WTC11 (cell line): ENCODE results near the gene ALPK1. TPM values are rescaled to one million over a fixed set of nuclear protein-coding genes. Genes with fewer than 3 reads are reported as not detected.

ENCODE experiments used
- ATAC-seq: fragments of 200-7000 bp; cut with Tn5 transposase; 2 replicates; pipeline ENCODE4 v1.10.0; 2021; ENCODE audit warnings: mild to moderate bottlenecking, moderate library complexity
- CTCF ChIA-PET: fragments of 300-600 bp; sonication (Branson Sonifier 250); formaldehyde crosslinking; loops from one replicate; lab custom pipeline; 2021; ENCODE audit warnings: antibody characterized with exemption; lab: Charles Lee
- POLR2A ChIA-PET: fragments of 350-600 bp; sonication (Branson Sonifier 250); formaldehyde crosslinking; loops from one replicate; lab custom pipeline; 2021; ENCODE audit warnings: antibody characterized with exemption; lab: Charles Lee
- DNase-seq: peaks from one replicate; pipeline ENCODE4 v3.0.0; 2021; ENCODE audit warnings: low spot score
- H3K27ac Mint-ChIP-seq: 2 replicates; pipeline ENCODE4 v1.8.0; 2021; ENCODE audit warnings: mixed read lengths
- H3K27me3 Mint-ChIP-seq: 2 replicates; pipeline ENCODE4 v1.8.0; 2021; ENCODE audit warnings: low read depth, mild to moderate bottlenecking, moderate library complexity, mixed read lengths
- H3K36me3 Mint-ChIP-seq: 2 replicates; pipeline ENCODE4 v1.8.0; 2021; ENCODE audit warnings: mixed read lengths
- H3K4me1 Mint-ChIP-seq: 2 replicates; pipeline ENCODE4 v1.8.0; 2022; ENCODE audit warnings: mixed read lengths
- H3K4me3 Mint-ChIP-seq: 2 replicates; pipeline ENCODE4 v1.8.0; 2021; ENCODE audit warnings: mild to moderate bottlenecking, moderate library complexity, mixed read lengths
- H3K9me3 Mint-ChIP-seq: 2 replicates; pipeline ENCODE4 v1.8.0; 2021; ENCODE audit warnings: mixed read lengths
- CREM ChIP-seq: sonication (generic); formaldehyde crosslinking; IDR thresholded peaks from 2 replicates; pipeline ENCODE4 v1.8.1; 2022; ENCODE audit warnings: mild to moderate bottlenecking, missing genetic modification reagents, moderate library complexity
- HMGA2 ChIP-seq: fragments of 250-450 bp; sonication (Bioruptor Pico); IDR thresholded peaks from 2 replicates; pipeline ENCODE4 v1.4.0; 2021; ENCODE audit warnings: mild to moderate bottlenecking, moderate library complexity
- NFYB ChIP-seq: sonication (generic); formaldehyde crosslinking; conservative IDR thresholded peaks from 2 replicates; pipeline ENCODE4 v1.8.0; 2022; ENCODE audit warnings: low read depth, missing genetic modification reagents
- SMAD3 ChIP-seq: sonication (generic); formaldehyde crosslinking; IDR thresholded peaks from 2 replicates; pipeline ENCODE4 v1.8.0; 2022; ENCODE audit warnings: missing genetic modification reagents, mild to moderate bottlenecking, borderline replicate concordance
- SMAD4 ChIP-seq: sonication (generic); formaldehyde crosslinking; IDR thresholded peaks from 2 replicates; pipeline ENCODE4 v1.8.0; 2022; ENCODE audit warnings: mild to moderate bottlenecking, missing genetic modification reagents
- ZNF121 ChIP-seq: sonication (generic); formaldehyde crosslinking; IDR thresholded peaks from 2 replicates; pipeline ENCODE4 v1.8.0; 2023; ENCODE audit warnings: missing genetic modification reagents
- ZNF138 ChIP-seq: sonication (generic); formaldehyde crosslinking; conservative IDR thresholded peaks from 2 replicates; pipeline ENCODE4 v1.8.1; 2022; ENCODE audit warnings: mild to moderate bottlenecking, moderate library complexity, missing genetic modification reagents
- ZNF232 ChIP-seq: sonication (generic); formaldehyde crosslinking; IDR thresholded peaks from 2 replicates; pipeline ENCODE4 v1.8.0; 2022; ENCODE audit warnings: mild to moderate bottlenecking, missing genetic modification reagents
- ZNF423 ChIP-seq: fragments of 250-450 bp; sonication (Bioruptor Pico); IDR thresholded peaks from 2 replicates; pipeline ENCODE4 v2.1.2; 2022; ENCODE audit warnings: mild to moderate bottlenecking, moderate library complexity
- total RNA-seq: library from RNA; stranded (reverse); gene quantifications from 3 replicates; pipeline ENCODE4 v1.2.3, GENCODE V29; 2021
- TF ChIP-seq, protein P1 (sequence below): fragments of 250-450 bp; sonication (Bioruptor Pico); IDR thresholded peaks from 2 replicates; pipeline ENCODE4 v1.9.0; 2021; ENCODE audit warnings: mild to moderate bottlenecking, borderline replicate concordance
- TF ChIP-seq, protein P2 (sequence below): sonication (generic); formaldehyde crosslinking; IDR thresholded peaks from 2 replicates; pipeline ENCODE4 v1.8.1; 2023; ENCODE audit warnings: mild to moderate bottlenecking, moderate library complexity, missing genetic modification reagents
- TF ChIP-seq, protein P3 (sequence below): sonication (generic); formaldehyde crosslinking; IDR thresholded peaks from 2 replicates; pipeline ENCODE4 v1.8.0; 2023; ENCODE audit warnings: mild to moderate bottlenecking, missing genetic modification reagents
- TF ChIP-seq, protein P4 (sequence below): sonication (generic); formaldehyde crosslinking; conservative IDR thresholded peaks from 2 replicates; pipeline ENCODE4 v1.8.1; 2022; ENCODE audit warnings: mild to moderate bottlenecking, missing genetic modification reagents
- TF ChIP-seq, protein P5 (sequence below): sonication (generic); formaldehyde crosslinking; IDR thresholded peaks from 2 replicates; pipeline ENCODE4 v1.8.1; 2023; ENCODE audit warnings: mild to moderate bottlenecking, missing genetic modification reagents, moderate library complexity
- TF ChIP-seq, protein P6 (sequence below): fragments of 200-600 bp; IDR thresholded peaks from 2 replicates; pipeline ENCODE4 v1.8.0; 2022; ENCODE audit warnings: antibody characterized with exemption
- TF ChIP-seq, protein P7 (sequence below): sonication (generic); formaldehyde crosslinking; IDR thresholded peaks from 2 replicates; pipeline ENCODE4 v1.8.0; 2022; ENCODE audit warnings: missing genetic modification reagents

The ALPK1 gene
- total RNA-seq, 1 experiment from 2014 or later, result 0.50 TPM

DNA sequence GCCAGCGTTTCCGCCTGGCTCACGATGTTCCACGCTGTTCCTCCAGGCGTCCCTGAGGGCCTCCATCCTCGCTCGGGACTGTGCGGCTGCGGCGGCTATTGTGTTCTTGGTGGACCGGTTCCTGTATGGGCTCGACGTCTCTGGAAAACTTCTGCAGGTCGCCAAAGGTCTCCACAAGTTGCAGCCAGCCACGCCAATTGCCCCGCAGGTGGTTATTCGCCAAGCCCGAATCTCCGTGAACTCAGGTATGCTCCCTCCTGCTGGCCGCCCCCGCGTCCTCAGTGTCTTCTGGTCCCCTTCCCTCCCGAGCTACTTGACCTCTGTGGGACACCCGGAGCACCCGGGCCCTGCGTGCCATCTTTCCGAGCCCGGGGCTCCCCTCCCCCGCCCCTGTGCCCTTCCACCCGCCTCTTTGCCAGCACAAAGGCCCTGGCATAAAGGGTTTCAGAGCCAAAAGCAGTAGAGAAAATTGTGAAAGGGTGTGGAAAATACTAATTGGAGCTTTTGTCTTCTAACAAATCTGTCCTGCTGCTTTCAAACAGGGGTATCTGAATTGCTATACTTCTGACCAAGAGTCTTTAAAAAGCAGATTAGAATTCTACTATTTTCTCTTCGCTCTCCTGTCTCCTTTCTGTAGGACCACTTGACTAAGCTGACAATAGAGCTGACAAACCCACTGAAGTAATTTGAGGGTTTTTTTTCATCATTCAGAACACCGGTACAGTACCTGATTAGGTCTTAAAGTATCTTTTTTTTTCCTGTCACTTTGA, 114.8 kb downstream of the ALPK1 start (continued):
- TF ChIP-seq, protein P1, sequence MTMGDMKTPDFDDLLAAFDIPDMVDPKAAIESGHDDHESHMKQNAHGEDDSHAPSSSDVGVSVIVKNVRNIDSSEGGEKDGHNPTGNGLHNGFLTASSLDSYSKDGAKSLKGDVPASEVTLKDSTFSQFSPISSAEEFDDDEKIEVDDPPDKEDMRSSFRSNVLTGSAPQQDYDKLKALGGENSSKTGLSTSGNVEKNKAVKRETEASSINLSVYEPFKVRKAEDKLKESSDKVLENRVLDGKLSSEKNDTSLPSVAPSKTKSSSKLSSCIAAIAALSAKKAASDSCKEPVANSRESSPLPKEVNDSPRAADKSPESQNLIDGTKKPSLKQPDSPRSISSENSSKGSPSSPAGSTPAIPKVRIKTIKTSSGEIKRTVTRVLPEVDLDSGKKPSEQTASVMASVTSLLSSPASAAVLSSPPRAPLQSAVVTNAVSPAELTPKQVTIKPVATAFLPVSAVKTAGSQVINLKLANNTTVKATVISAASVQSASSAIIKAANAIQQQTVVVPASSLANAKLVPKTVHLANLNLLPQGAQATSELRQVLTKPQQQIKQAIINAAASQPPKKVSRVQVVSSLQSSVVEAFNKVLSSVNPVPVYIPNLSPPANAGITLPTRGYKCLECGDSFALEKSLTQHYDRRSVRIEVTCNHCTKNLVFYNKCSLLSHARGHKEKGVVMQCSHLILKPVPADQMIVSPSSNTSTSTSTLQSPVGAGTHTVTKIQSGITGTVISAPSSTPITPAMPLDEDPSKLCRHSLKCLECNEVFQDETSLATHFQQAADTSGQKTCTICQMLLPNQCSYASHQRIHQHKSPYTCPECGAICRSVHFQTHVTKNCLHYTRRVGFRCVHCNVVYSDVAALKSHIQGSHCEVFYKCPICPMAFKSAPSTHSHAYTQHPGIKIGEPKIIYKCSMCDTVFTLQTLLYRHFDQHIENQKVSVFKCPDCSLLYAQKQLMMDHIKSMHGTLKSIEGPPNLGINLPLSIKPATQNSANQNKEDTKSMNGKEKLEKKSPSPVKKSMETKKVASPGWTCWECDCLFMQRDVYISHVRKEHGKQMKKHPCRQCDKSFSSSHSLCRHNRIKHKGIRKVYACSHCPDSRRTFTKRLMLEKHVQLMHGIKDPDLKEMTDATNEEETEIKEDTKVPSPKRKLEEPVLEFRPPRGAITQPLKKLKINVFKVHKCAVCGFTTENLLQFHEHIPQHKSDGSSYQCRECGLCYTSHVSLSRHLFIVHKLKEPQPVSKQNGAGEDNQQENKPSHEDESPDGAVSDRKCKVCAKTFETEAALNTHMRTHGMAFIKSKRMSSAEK (CRISPR knock-in tag), result no peak
- TF ChIP-seq ZNF423 (CRISPR knock-in tag) (no peak), ZNF121 (CRISPR knock-in tag) (no peak), NFYB (no peak), SMAD3 (CRISPR knock-in tag) (no peak), SMAD4 (CRISPR knock-in tag) (no peak), ZNF232 (CRISPR knock-in tag) (no peak)
- TF ChIP-seq, protein P2, sequence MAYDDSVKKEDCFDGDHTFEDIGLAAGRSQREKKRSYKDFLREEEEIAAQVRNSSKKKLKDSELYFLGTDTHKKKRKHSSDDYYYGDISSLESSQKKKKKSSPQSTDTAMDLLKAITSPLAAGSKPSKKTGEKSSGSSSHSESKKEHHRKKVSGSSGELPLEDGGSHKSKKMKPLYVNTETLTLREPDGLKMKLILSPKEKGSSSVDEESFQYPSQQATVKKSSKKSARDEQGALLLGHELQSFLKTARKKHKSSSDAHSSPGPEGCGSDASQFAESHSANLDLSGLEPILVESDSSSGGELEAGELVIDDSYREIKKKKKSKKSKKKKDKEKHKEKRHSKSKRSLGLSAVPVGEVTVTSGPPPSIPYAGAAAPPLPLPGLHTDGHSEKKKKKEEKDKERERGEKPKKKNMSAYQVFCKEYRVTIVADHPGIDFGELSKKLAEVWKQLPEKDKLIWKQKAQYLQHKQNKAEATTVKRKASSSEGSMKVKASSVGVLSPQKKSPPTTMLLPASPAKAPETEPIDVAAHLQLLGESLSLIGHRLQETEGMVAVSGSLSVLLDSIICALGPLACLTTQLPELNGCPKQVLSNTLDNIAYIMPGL (CRISPR knock-in tag), result no peak
- TF ChIP-seq, protein P3, sequence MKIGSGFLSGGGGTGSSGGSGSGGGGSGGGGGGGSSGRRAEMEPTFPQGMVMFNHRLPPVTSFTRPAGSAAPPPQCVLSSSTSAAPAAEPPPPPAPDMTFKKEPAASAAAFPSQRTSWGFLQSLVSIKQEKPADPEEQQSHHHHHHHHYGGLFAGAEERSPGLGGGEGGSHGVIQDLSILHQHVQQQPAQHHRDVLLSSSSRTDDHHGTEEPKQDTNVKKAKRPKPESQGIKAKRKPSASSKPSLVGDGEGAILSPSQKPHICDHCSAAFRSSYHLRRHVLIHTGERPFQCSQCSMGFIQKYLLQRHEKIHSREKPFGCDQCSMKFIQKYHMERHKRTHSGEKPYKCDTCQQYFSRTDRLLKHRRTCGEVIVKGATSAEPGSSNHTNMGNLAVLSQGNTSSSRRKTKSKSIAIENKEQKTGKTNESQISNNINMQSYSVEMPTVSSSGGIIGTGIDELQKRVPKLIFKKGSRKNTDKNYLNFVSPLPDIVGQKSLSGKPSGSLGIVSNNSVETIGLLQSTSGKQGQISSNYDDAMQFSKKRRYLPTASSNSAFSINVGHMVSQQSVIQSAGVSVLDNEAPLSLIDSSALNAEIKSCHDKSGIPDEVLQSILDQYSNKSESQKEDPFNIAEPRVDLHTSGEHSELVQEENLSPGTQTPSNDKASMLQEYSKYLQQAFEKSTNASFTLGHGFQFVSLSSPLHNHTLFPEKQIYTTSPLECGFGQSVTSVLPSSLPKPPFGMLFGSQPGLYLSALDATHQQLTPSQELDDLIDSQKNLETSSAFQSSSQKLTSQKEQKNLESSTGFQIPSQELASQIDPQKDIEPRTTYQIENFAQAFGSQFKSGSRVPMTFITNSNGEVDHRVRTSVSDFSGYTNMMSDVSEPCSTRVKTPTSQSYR (CRISPR knock-in tag), result no peak
- TF ChIP-seq, protein P4, sequence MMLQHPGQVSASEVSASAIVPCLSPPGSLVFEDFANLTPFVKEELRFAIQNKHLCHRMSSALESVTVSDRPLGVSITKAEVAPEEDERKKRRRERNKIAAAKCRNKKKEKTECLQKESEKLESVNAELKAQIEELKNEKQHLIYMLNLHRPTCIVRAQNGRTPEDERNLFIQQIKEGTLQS (CRISPR knock-in tag), result no peak
- TF ChIP-seq, protein P5, sequence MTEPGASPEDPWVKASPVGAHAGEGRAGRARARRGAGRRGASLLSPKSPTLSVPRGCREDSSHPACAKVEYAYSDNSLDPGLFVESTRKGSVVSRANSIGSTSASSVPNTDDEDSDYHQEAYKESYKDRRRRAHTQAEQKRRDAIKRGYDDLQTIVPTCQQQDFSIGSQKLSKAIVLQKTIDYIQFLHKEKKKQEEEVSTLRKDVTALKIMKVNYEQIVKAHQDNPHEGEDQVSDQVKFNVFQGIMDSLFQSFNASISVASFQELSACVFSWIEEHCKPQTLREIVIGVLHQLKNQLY (CRISPR knock-in tag), result no peak

DNA sequence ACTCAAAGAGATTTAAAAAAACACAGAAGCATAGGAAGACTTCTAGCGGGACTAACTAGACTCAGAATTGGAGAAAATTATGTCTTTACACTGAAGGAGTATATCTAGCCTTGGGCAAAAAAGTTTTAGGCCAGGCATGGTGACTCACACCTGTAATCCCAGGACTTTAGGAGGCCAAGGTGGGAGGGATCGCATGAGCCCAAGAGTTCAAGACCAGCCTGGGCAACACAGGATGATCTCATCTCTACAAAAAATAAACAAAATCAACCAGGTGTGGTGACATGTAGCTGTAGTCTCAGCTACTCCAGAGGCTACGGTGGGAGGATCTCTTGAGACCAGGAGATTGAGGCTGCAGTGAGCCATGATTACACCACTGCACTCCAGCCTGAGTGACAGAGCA, 119.3 kb downstream of the ALPK1 start:
- ChIA-PET CTCF (interaction anchor here (1.0 kb wide), 1 partner anchor 108 kb away, joined by 3 read pairs; no protein-coding TSS in a partner anchor), POLR2A (no interaction called here)
- H3K9me3 Mint-ChIP-seq, result no peaks in the 10 kb centered on the region
- TF ChIP-seq HMGA2 (no peak), CREM (CRISPR knock-in tag) (no peak), ZNF138 (CRISPR knock-in tag) (no peak)
- TF ChIP-seq, protein P6, sequence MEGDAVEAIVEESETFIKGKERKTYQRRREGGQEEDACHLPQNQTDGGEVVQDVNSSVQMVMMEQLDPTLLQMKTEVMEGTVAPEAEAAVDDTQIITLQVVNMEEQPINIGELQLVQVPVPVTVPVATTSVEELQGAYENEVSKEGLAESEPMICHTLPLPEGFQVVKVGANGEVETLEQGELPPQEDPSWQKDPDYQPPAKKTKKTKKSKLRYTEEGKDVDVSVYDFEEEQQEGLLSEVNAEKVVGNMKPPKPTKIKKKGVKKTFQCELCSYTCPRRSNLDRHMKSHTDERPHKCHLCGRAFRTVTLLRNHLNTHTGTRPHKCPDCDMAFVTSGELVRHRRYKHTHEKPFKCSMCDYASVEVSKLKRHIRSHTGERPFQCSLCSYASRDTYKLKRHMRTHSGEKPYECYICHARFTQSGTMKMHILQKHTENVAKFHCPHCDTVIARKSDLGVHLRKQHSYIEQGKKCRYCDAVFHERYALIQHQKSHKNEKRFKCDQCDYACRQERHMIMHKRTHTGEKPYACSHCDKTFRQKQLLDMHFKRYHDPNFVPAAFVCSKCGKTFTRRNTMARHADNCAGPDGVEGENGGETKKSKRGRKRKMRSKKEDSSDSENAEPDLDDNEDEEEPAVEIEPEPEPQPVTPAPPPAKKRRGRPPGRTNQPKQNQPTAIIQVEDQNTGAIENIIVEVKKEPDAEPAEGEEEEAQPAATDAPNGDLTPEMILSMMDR, result no peak
- TF ChIP-seq, protein P7, sequence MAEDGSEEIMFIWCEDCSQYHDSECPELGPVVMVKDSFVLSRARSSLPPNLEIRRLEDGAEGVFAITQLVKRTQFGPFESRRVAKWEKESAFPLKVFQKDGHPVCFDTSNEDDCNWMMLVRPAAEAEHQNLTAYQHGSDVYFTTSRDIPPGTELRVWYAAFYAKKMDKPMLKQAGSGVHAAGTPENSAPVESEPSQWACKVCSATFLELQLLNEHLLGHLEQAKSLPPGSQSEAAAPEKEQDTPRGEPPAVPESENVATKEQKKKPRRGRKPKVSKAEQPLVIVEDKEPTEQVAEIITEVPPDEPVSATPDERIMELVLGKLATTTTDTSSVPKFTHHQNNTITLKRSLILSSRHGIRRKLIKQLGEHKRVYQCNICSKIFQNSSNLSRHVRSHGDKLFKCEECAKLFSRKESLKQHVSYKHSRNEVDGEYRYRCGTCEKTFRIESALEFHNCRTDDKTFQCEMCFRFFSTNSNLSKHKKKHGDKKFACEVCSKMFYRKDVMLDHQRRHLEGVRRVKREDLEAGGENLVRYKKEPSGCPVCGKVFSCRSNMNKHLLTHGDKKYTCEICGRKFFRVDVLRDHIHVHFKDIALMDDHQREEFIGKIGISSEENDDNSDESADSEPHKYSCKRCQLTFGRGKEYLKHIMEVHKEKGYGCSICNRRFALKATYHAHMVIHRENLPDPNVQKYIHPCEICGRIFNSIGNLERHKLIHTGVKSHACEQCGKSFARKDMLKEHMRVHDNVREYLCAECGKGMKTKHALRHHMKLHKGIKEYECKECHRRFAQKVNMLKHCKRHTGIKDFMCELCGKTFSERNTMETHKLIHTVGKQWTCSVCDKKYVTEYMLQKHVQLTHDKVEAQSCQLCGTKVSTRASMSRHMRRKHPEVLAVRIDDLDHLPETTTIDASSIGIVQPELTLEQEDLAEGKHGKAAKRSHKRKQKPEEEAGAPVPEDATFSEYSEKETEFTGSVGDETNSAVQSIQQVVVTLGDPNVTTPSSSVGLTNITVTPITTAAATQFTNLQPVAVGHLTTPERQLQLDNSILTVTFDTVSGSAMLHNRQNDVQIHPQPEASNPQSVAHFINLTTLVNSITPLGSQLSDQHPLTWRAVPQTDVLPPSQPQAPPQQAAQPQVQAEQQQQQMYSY (CRISPR knock-in tag), result no peak
- DNase-seq (no peak), ATAC-seq (no peak)
- peaks cover 8% of the 10 kb centered on the region; the same call in 1 of the 2 replicates for H3K27me3 Mint-ChIP-seq
- no peaks in the 10 kb centered on the region for H3K36me3 Mint-ChIP-seq
- no peak overlapping the region for H3K4me3 Mint-ChIP-seq
- no peak overlapping the region for H3K27ac Mint-ChIP-seq
- peaks cover 19% of the 10 kb centered on the region for H3K4me1 Mint-ChIP-seq
